Measurements from ENCODE around the gene ABITRAM.

- TF ChIP-seq, protein P1, sequence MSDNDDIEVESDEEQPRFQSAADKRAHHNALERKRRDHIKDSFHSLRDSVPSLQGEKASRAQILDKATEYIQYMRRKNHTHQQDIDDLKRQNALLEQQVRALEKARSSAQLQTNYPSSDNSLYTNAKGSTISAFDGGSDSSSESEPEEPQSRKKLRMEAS (IDR thresholded peaks at IDR 0.05): no peak
- no peak for TF ChIP-seq REST (IDR thresholded peaks at IDR 0.05; ENCODE audit: low read depth)
Measured at GRCh38 chr9:108894225-108894997, 39.8 kb upstream of the ABITRAM start.
